ENCODE data around the gene NUP205.
"Not testable (repeated sequence)": the region's sequence is repeated elsewhere in the genome, so short reads cannot be mapped to it uniquely, and the experiment has no call there.

Gene NUP205

GRCh38 chr7:135665042-135665441 is 107.3 kb downstream of the NUP205 start:
- H3K27me3 ChIP-seq (ENCODE audit: control insufficient read depth, insufficient read depth, low read length, poor library complexity, severe bottlenecking): no peaks in the 10 kb centered on the region
- peaks cover 10% of the 10 kb centered on the region for H3K4me1 ChIP-seq (ENCODE audit: control insufficient read depth, insufficient read depth, low read length)
- WGBS, 2 experiments: 87 to 90% methylated on average over 3 of the region's 3 CpGs

GRCh38 chr7:135666156-135666555 is 108.4 kb downstream of the NUP205 start:
- Histone ChIP-seq H3K27me3 (ENCODE audit: control insufficient read depth, insufficient read depth, low read length, poor library complexity, severe bottlenecking) (no peaks in the 10 kb centered on the region), H3K27ac (ENCODE audit: insufficient read depth, low read depth, low read length, poor library complexity, severe bottlenecking) (no peak overlapping the region), H3K9me3 (ENCODE audit: control insufficient read depth, low read length) (no peaks in the 10 kb centered on the region), H3K36me3 (ENCODE audit: control insufficient read depth, insufficient read depth, low read length) (peaks cover 5% of the 10 kb centered on the region), H3K4me3 (ENCODE audit: insufficient read depth, low read depth, low read length) (no peak overlapping the region), H3K4me1 (ENCODE audit: control insufficient read depth, insufficient read depth, low read length) (peaks cover 10% of the 10 kb centered on the region)
- 94 to 95% methylated on average over 11 of the region's 11 CpGs for WGBS, 2 experiments

More at GRCh38 chr7:135665042-135665441, 107.3 kb downstream of the NUP205 start:
- Histone ChIP-seq H3K36me3 (ENCODE audit: control insufficient read depth, insufficient read depth, low read length) (peaks cover 5% of the 10 kb centered on the region), H3K4me3 (ENCODE audit: insufficient read depth, low read depth, low read length) (no peak overlapping the region), H3K27ac (ENCODE audit: insufficient read depth, low read depth, low read length, poor library complexity, severe bottlenecking) (no peak overlapping the region), H3K9me3 (ENCODE audit: control insufficient read depth, low read length) (no peaks in the 10 kb centered on the region)

- H3K9me3 ChIP-seq (ENCODE audit: control insufficient read depth, low read length): no peaks in the 10 kb centered on the region
- H3K4me1 ChIP-seq (ENCODE audit: control insufficient read depth, insufficient read depth, low read length): peaks cover 8% of the 10 kb centered on the region
- no peak overlapping the region for H3K4me3 ChIP-seq (ENCODE audit: insufficient read depth, low read depth, low read length)
- H3K27me3 ChIP-seq (ENCODE audit: control insufficient read depth, insufficient read depth, low read length, poor library complexity, severe bottlenecking): no peaks in the 10 kb centered on the region
- H3K36me3 ChIP-seq (ENCODE audit: control insufficient read depth, insufficient read depth, low read length): peaks cover 5% of the 10 kb centered on the region
- no peak overlapping the region for H3K27ac ChIP-seq (ENCODE audit: insufficient read depth, low read depth, low read length, poor library complexity, severe bottlenecking)
- WGBS, 2 experiments: 97 to 99% methylated on average over 6 of the region's 6 CpGs
Observed at GRCh38 chr7:135666846-135667245, 109.1 kb downstream of the NUP205 start.

GRCh38 chr7:135667626-135668025 is 109.9 kb downstream of the NUP205 start:
- 100% methylated on average over 1 of the region's 1 CpG for WGBS, 2 experiments

GRCh38 chr7:135668852-135669395 is 111.2 kb downstream of the NUP205 start:
- H3K27ac ChIP-seq (ENCODE audit: insufficient read depth, low read depth, low read length, poor library complexity, severe bottlenecking); H3K27me3 ChIP-seq (ENCODE audit: control insufficient read depth, insufficient read depth, low read length, poor library complexity, severe bottlenecking); H3K4me1 ChIP-seq (ENCODE audit: control insufficient read depth, insufficient read depth, low read length); H3K9me3 ChIP-seq (ENCODE audit: control insufficient read depth, low read length); H3K4me3 ChIP-seq (ENCODE audit: insufficient read depth, low read depth, low read length); H3K36me3 ChIP-seq (ENCODE audit: control insufficient read depth, insufficient read depth, low read length): not testable (repeated sequence)
- WGBS, 2 experiments: 77 to 81% methylated on average over 6 of the region's 6 CpGs

More at GRCh38 chr7:135667626-135668025, 109.9 kb downstream of the NUP205 start:
- H3K36me3 ChIP-seq (ENCODE audit: control insufficient read depth, insufficient read depth, low read length); H3K4me1 ChIP-seq (ENCODE audit: control insufficient read depth, insufficient read depth, low read length); H3K4me3 ChIP-seq (ENCODE audit: insufficient read depth, low read depth, low read length); H3K27ac ChIP-seq (ENCODE audit: insufficient read depth, low read depth, low read length, poor library complexity, severe bottlenecking); H3K27me3 ChIP-seq (ENCODE audit: control insufficient read depth, insufficient read depth, low read length, poor library complexity, severe bottlenecking); H3K9me3 ChIP-seq (ENCODE audit: control insufficient read depth, low read length): not testable (repeated sequence)

- no peak overlapping the region for H3K4me3 ChIP-seq (ENCODE audit: insufficient read depth, low read depth, low read length)
- H3K27ac ChIP-seq (ENCODE audit: insufficient read depth, low read depth, low read length, poor library complexity, severe bottlenecking): no peak overlapping the region
- no peaks in the 10 kb centered on the region for H3K4me1 ChIP-seq (ENCODE audit: control insufficient read depth, insufficient read depth, low read length)
- H3K27me3 ChIP-seq (ENCODE audit: control insufficient read depth, insufficient read depth, low read length, poor library complexity, severe bottlenecking): no peaks in the 10 kb centered on the region
- no peaks in the 10 kb centered on the region for H3K9me3 ChIP-seq (ENCODE audit: control insufficient read depth, low read length)
- peaks cover 15% of the 10 kb centered on the region for H3K36me3 ChIP-seq (ENCODE audit: control insufficient read depth, insufficient read depth, low read length)
- 96 to 100% methylated on average over 1 of the region's 1 CpG for WGBS, 2 experiments
Observed at GRCh38 chr7:135669774-135670173, 112.1 kb downstream of the NUP205 start.

- 85 to 100% methylated on average over 1 of the region's 1 CpG for WGBS, 2 experiments
- Histone ChIP-seq H3K27ac (ENCODE audit: insufficient read depth, low read depth, low read length, poor library complexity, severe bottlenecking) (no peak overlapping the region), H3K9me3 (ENCODE audit: control insufficient read depth, low read length) (no peaks in the 10 kb centered on the region), H3K4me3 (ENCODE audit: insufficient read depth, low read depth, low read length) (no peak overlapping the region), H3K27me3 (ENCODE audit: control insufficient read depth, insufficient read depth, low read length, poor library complexity, severe bottlenecking) (no peaks in the 10 kb centered on the region), H3K4me1 (ENCODE audit: control insufficient read depth, insufficient read depth, low read length) (no peaks in the 10 kb centered on the region), H3K36me3 (ENCODE audit: control insufficient read depth, insufficient read depth, low read length) (peaks cover 15% of the 10 kb centered on the region)
Observed at GRCh38 chr7:135670179-135670578, 112.5 kb downstream of the NUP205 start.

- Histone ChIP-seq H3K27me3 (ENCODE audit: control insufficient read depth, insufficient read depth, low read length, poor library complexity, severe bottlenecking) (no peaks in the 10 kb centered on the region), H3K4me3 (ENCODE audit: insufficient read depth, low read depth, low read length) (no peak overlapping the region), H3K36me3 (ENCODE audit: control insufficient read depth, insufficient read depth, low read length) (peaks cover 19% of the 10 kb centered on the region), H3K9me3 (ENCODE audit: control insufficient read depth, low read length) (no peaks in the 10 kb centered on the region), H3K4me1 (ENCODE audit: control insufficient read depth, insufficient read depth, low read length) (no peaks in the 10 kb centered on the region), H3K27ac (ENCODE audit: insufficient read depth, low read depth, low read length, poor library complexity, severe bottlenecking) (no peak overlapping the region)
- 85 to 91% methylated on average over 2 to 3 of the region's 3 CpGs for WGBS, 2 experiments
Observed at GRCh38 chr7:135672560-135673359, 115.0 kb downstream of the NUP205 start.

- H3K27me3 ChIP-seq (ENCODE audit: control insufficient read depth, insufficient read depth, low read length, poor library complexity, severe bottlenecking): no peaks in the 10 kb centered on the region
- H3K4me3 ChIP-seq (ENCODE audit: insufficient read depth, low read depth, low read length): no peak overlapping the region
- no peak overlapping the region for H3K27ac ChIP-seq (ENCODE audit: insufficient read depth, low read depth, low read length, poor library complexity, severe bottlenecking)
- WGBS, 2 experiments: 89 to 95% methylated on average over 6 of the region's 6 CpGs
- no peaks in the 10 kb centered on the region for H3K9me3 ChIP-seq (ENCODE audit: control insufficient read depth, low read length)
- H3K4me1 ChIP-seq (ENCODE audit: control insufficient read depth, insufficient read depth, low read length): no peaks in the 10 kb centered on the region
- peaks cover 20% of the 10 kb centered on the region for H3K36me3 ChIP-seq (ENCODE audit: control insufficient read depth, insufficient read depth, low read length)
Observed at GRCh38 chr7:135673360-135673706, 115.6 kb downstream of the NUP205 start.

- no peak overlapping the region for H3K27ac ChIP-seq (ENCODE audit: insufficient read depth, low read depth, low read length, poor library complexity, severe bottlenecking)
- no peaks in the 10 kb centered on the region for H3K9me3 ChIP-seq (ENCODE audit: control insufficient read depth, low read length)
- H3K36me3 ChIP-seq (ENCODE audit: control insufficient read depth, insufficient read depth, low read length): peaks cover 14% of the 10 kb centered on the region
- H3K27me3 ChIP-seq (ENCODE audit: control insufficient read depth, insufficient read depth, low read length, poor library complexity, severe bottlenecking): no peaks in the 10 kb centered on the region
- no peaks in the 10 kb centered on the region for H3K4me1 ChIP-seq (ENCODE audit: control insufficient read depth, insufficient read depth, low read length)
- H3K4me3 ChIP-seq (ENCODE audit: insufficient read depth, low read depth, low read length): no peak overlapping the region
- 96% methylated on average over 3 to 4 of the region's 4 CpGs for WGBS, 2 experiments
Observed at GRCh38 chr7:135678612-135679575, 121.2 kb downstream of the NUP205 start.

All from ectodermal cell (in vitro differentiated cells).